Choroid plexus epithelial cell (primary cell): ENCODE measurements around the gene FRYL.
"Not testable (repeated sequence)": the region's sequence is repeated elsewhere in the genome, so short reads cannot be mapped to it uniquely, and the experiment has no call there.

Experiments used
- DNase-seq: peaks from one replicate; pipeline ENCODE4 v3.0.0-alpha.2; 2010; ENCODE audit warnings: low read depth
- H3K4me3 ChIP-seq: 2 replicates; pipeline ENCODE4 v1.5.1; 2011; ENCODE audit warnings: low read depth, mild to moderate bottlenecking, control low read depth, low read length, moderate library complexity
- CTCF ChIP-seq: conservative IDR thresholded peaks from 2 replicates; pipeline ENCODE4 v1.5.1; 2011; ENCODE audit warnings: low read depth, mild to moderate bottlenecking, control low read depth, inconsistent platforms, low read length, moderate library complexity

Gene FRYL

GRCh38 chr4:48774760-48775710 is 5.0 kb downstream of the FRYL start:
- H3K4me3 ChIP-seq, result no peak overlapping the region
- TF ChIP-seq CTCF, result no peak
- no peak for DNase-seq

GRCh38 chr4:48772556-48772955 is 7.5 kb downstream of the FRYL start:
- H3K4me3 ChIP-seq, result no peak overlapping the region
- no peak for TF ChIP-seq CTCF
- DNase-seq, result no peak

GRCh38 chr4:48767055-48767929 is 12.8 kb downstream of the FRYL start:
- DNase-seq, result no peak
- no peak overlapping the region for H3K4me3 ChIP-seq
- no peak for TF ChIP-seq CTCF

- H3K4me3 ChIP-seq, result no peak overlapping the region
- TF ChIP-seq CTCF, result no peak
- no peak for DNase-seq
Observed at GRCh38 chr4:48766131-48766792, 13.8 kb downstream of the FRYL start.

GRCh38 chr4:48762408-48762807 is 17.7 kb downstream of the FRYL start:
- no peak for TF ChIP-seq CTCF
- no peak overlapping the region for H3K4me3 ChIP-seq
- no peak for DNase-seq

- no peak for TF ChIP-seq CTCF
- H3K4me3 ChIP-seq, result no peak overlapping the region
- DNase-seq, result no peak
Observed at GRCh38 chr4:48761286-48761685, 18.8 kb downstream of the FRYL start.

GRCh38 chr4:48758703-48759102 is 21.4 kb downstream of the FRYL start:
- not testable (repeated sequence) for DNase-seq, H3K4me3 ChIP-seq
